Transverse colon (tissue), 4 donors: ENCODE data around the gene PSMA5. TPM values are rescaled to one million over a fixed set of nuclear protein-coding genes. Genes with fewer than 3 reads are reported as not detected.

Source experiments
- DNase-seq: peaks from one replicate; pipeline ENCODE4 v3.0.0-alpha.2; 2019
- H3K27ac ChIP-seq, 4 donors: fragments of 200-600 bp; sonication (generic); 2 replicates each; pipeline ENCODE4 v1.5.1; 2016 to 2018; ENCODE audit warnings: inconsistent platforms in 4 of 4
- H3K27me3 ChIP-seq: fragments of 200-600 bp; sonication (generic); 2 replicates; pipeline ENCODE4 v1.5.1; 2017; ENCODE audit warnings: inconsistent platforms
- H3K36me3 ChIP-seq, 4 donors: fragments of 200-600 bp; sonication (generic); 2 replicates each; pipeline ENCODE4 v1.5.1; 2017 to 2019; ENCODE audit warnings: inconsistent platforms in 4 of 4
- H3K4me1 ChIP-seq, 4 donors: fragments of 200-600 bp; sonication (generic); 2 replicates each; pipeline ENCODE4 v1.5.1; 2017 to 2020; ENCODE audit warnings: inconsistent platforms in 4 of 4
- H3K4me3 ChIP-seq, 4 donors: fragments of 200-600 bp; sonication (generic); 1 replicate in 1 of 4; 2 replicates in 3 of 4; pipeline versions ENCODE4 v1.5.1 to v1.6.1; 2017 to 2019; ENCODE audit warnings: inconsistent platforms in 4 of 4
- H3K9me3 ChIP-seq, 2 donors: fragments of 200-600 bp; sonication (generic); 2 replicates each; pipeline ENCODE4 v1.5.1; 2017 to 2019; ENCODE audit warnings: inconsistent platforms in 2 of 2
- CTCF ChIP-seq, 5 experiments: fragments of 200-600 bp in 3 of 5; fragments of 450-650 bp in 2 of 5; sonication (generic) in 3 of 5; IDR thresholded peaks; 1 replicate in 2 of 5; 2 replicates in 3 of 5; pipeline ENCODE4 v1.5.1; 2016 to 2017; ENCODE audit warnings: antibody characterized with exemption in 5 of 5, inconsistent platforms in 3 of 5, mild to moderate bottlenecking in 2 of 5, moderate library complexity in 1 of 5
- EP300 ChIP-seq: sonication (generic); formaldehyde crosslinking; IDR thresholded peaks from one replicate; pipeline ENCODE4 v1.6.1; 2017; ENCODE audit warnings: antibody characterized with exemption, low read depth
- POLR2A ChIP-seq: fragments of 450-650 bp; IDR thresholded peaks from one replicate; pipeline ENCODE4 v1.6.1; 2016; ENCODE audit warnings: antibody characterized with exemption, mild to moderate bottlenecking, moderate library complexity
- POLR2AphosphoS5 ChIP-seq, 3 donors: sonication (generic); formaldehyde crosslinking; IDR thresholded peaks; one replicate each; pipeline ENCODE4 v1.6.1; 2016; ENCODE audit warnings: antibody characterized with exemption in 3 of 3
- WGBS, 2 donors: methylation state at CpG; one replicate each; pipeline ENCODE4 v1.1.5; 2018; ENCODE audit warnings: low coverage in 1 of 2; 5-methylcytosine and 5-hydroxymethylcytosine counted together
- in situ Hi-C, 4 donors: fragments of 200-750 bp; cut with MboI; loops; one replicate each; pipeline versions ENCODE4 v1.15.0 to v1.15.1; 2017; ENCODE audit warnings: low sequenced_read_pairs in 3 of 4, low pct_ligation_motif_present in 1 of 4, low pct_unique_long_range_greater_than_20kb in 1 of 4
- intact Hi-C: fragments of 100-400 bp; cut with DNase I; formaldehyde crosslinking; loops from one replicate; pipeline ENCODE4 v1.15.1; 2023; ENCODE audit warnings: low total_unique reads
- total RNA-seq, 4 donors: library from RNA; depleted of rRNA; stranded (reverse); fragments of >200 nt; gene quantifications; one replicate each; pipeline ENCODE4 v1.1.0, GENCODE V29; 2016

The PSMA5 gene
- total RNA-seq, 4 donors from 2014 or later = 28.4 to 41.8 (median 33.3) TPM

DNA sequence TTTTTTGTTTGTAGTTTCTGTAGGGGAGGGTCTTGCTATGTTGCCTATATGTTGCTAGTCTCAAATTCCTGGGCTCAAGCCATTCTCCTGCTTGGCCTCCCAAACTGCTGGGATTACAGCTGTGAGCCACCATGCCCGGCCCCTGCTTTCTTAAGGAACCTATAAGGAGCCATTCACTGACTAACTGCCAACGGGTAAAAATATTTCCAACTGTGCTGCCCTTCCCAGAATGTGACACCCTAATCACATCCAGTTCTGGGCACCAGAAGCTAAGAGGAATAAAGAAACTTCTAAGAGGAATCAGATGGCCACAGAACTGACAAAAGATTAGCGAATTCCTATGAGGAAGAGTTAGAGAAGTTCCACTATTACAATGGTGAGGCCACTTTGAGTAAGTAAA, 46.5 kb upstream of the PSMA5 start:
- Histone ChIP-seq H3K9me3 (no peaks in the 10 kb centered on the region), H3K36me3 (no peaks in the 10 kb centered on the region), H3K27ac (no peak overlapping the region), H3K27me3 (peaks cover 44% of the 10 kb centered on the region), H3K4me1 (no peaks in the 10 kb centered on the region), H3K4me3 (no peak overlapping the region)
- no peak for TF ChIP-seq POLR2A
- no peak for TF ChIP-seq EP300
- TF ChIP-seq POLR2AphosphoS5 (IDR thresholded peaks at IDR 0.05) = no peak
- TF ChIP-seq CTCF (IDR thresholded peaks at IDR 0.05) = no peak
- in situ Hi-C loops = no loop called here
- no peak for DNase-seq
- intact Hi-C loops = no loop called here
- 44 to 57% methylated on average over 1 to 3 of the region's 3 CpGs for WGBS, 2 donors

- in situ Hi-C loops = no loop called here
- Histone ChIP-seq H3K27me3 (peaks cover 69% of the 10 kb centered on the region), H3K9me3 (no peaks in the 10 kb centered on the region), H3K4me1 (peaks cover 0 to 19% (median 11%) of the 10 kb centered on the region in 4 donors), H3K36me3 (no peaks in the 10 kb centered on the region), H3K4me3 (no peak overlapping the region), H3K27ac (no peak overlapping the region)
- TF ChIP-seq CTCF (IDR thresholded peaks at IDR 0.05) = no peak
- no peak for TF ChIP-seq EP300
- no peak for TF ChIP-seq POLR2A
- TF ChIP-seq POLR2AphosphoS5 (IDR thresholded peaks at IDR 0.05) = no peak
- 59 to 73% methylated on average over 5 to 6 of the region's 6 CpGs for WGBS, 2 donors
- DNase-seq = no peak
- intact Hi-C loops = no loop called here
Observed at GRCh38 chr1:109470245-109470644, 44.0 kb upstream of the PSMA5 start.

- peaks cover 83% of the 10 kb centered on the region for H3K27me3 ChIP-seq
- TF ChIP-seq CTCF (IDR thresholded peaks at IDR 0.05) = no peak
- TF ChIP-seq POLR2A = no peak
- TF ChIP-seq EP300 = no peak
- TF ChIP-seq POLR2AphosphoS5 (IDR thresholded peaks at IDR 0.05) = no peak
- peaks cover 0 to 25% (median 12%) of the 10 kb centered on the region in 4 donors for H3K4me1 ChIP-seq
- H3K27ac ChIP-seq = no peak overlapping the region
- 12% methylated on average over 2 of the region's 2 CpGs; no CpG with 5 or more reads in 1 of the 2 donors for WGBS, 2 donors
- no peaks in the 10 kb centered on the region for H3K9me3 ChIP-seq
- no peak for DNase-seq
- no peaks in the 10 kb centered on the region for H3K36me3 ChIP-seq
- H3K4me3 ChIP-seq = no peak overlapping the region
- intact Hi-C loops = no loop called here
- in situ Hi-C loops = no loop called here
Observed at GRCh38 chr1:109468903-109469302, 42.7 kb upstream of the PSMA5 start.

GRCh38 chr1:109468061-109468460, 41.8 kb upstream of the PSMA5 start:
- Histone ChIP-seq H3K4me3 (no peak overlapping the region), H3K9me3 (no peaks in the 10 kb centered on the region), H3K4me1 (peaks cover 0 to 25% (median 12%) of the 10 kb centered on the region in 4 donors), H3K36me3 (no peaks in the 10 kb centered on the region), H3K27ac (no peak overlapping the region), H3K27me3 (peaks cover 91% of the 10 kb centered on the region)
- TF ChIP-seq POLR2AphosphoS5 (IDR thresholded peaks at IDR 0.05) = no peak
- no peak for TF ChIP-seq EP300
- no peak for TF ChIP-seq CTCF (IDR thresholded peaks at IDR 0.05)
- TF ChIP-seq POLR2A = no peak
- in situ Hi-C loops (no loop called here), intact Hi-C loops (no loop called here)
- WGBS, 2 donors = 90% methylated on average over 1 of the region's 1 CpG; no CpG with 5 or more reads in 1 of the 2 donors
- DNase-seq = no peak
